ENCODE results near the gene DEFB114. TPM values are rescaled to one million over a fixed set of nuclear protein-coding genes. Genes with fewer than 3 reads are reported as not detected.
"Not testable (repeated sequence)": the region's sequence is repeated elsewhere in the genome, so short reads cannot be mapped to it uniquely, and the experiment has no call there.

DEFB114 gene
- not detected for total RNA-seq
- long read RNA-seq = 0 reads

- no peak for DNase-seq (ENCODE audit: low spot score)
Observed at GRCh38 chr6:49964064-49964463, at the start of gene DEFB114. Gene DEFB114 (minus strand): TSS chr6:49964164. CDS start chr6:49964105, 59 bp downstream.

DNA sequence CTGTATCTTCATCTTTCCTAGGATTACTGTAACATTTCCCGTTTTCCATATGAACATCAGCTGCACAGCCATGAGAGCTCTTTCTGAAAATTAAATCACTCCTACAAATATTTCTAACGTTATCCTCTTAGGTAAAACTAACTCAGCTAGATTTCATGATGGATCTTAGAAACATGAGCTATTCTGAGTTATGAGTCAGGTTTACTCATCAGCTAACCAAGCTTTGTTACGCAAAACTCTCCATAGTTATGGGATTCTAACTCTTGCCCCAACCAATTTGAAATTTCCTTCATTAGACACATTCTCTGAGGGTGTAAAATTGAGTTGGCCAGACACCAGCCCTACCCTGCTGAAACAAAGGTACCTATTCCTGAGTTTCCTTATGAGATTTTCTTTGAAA lies 43.9 kb upstream of the DEFB114 start:
- no peak for DNase-seq (ENCODE audit: low spot score)

DNA sequence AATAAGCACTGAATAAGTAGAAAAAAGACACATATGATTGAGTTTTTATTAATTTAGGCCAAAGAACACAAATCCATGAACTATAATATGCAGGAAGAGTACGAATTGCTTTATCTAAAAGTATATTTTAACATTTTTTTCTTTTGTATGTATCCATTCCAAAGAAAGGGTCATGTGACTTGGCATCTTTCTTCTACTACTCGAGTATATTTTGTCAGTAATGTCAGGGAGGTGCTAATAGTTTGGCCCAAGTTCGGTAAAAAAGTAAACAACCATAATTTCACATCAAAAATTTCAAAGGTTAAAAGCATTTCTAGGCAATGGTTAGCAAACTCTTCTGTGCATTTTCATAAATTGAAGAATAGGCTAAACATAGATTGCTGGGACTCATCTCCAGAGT lies 39.2 kb upstream of the DEFB114 start:
- no peak for DNase-seq (ENCODE audit: low spot score)

GRCh38 chr6:49995278-49995677 lies 31.3 kb upstream of the DEFB114 start:
- no peak for DNase-seq (ENCODE audit: low spot score)

DNA sequence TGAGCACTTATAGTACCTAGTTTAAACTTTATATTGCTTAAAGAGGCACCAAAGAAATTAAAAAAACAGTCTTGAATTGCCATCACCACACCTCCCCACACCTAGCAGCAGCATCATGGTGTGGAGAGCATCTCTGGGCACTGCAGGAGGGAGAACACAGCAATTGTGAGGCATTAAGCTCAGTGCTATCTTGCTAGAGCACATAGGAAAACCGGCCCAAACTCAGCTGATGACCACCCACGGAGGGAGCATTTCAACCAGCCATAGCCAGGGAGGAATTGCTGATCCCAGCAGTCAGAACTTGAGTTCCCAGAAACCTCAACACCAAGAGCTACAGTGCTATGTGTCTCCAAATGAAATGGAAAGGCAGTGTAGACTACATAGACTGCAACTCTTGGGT lies 24.9 kb upstream of the DEFB114 start:
- no peak for DNase-seq (ENCODE audit: low spot score)

GRCh38 chr6:49987749-49988148 lies 23.8 kb upstream of the DEFB114 start:
- no peak for DNase-seq (ENCODE audit: low spot score)

GRCh38 chr6:49986551-49986950 lies 22.6 kb upstream of the DEFB114 start:
- DNase-seq (ENCODE audit: low spot score) = no peak

DNA sequence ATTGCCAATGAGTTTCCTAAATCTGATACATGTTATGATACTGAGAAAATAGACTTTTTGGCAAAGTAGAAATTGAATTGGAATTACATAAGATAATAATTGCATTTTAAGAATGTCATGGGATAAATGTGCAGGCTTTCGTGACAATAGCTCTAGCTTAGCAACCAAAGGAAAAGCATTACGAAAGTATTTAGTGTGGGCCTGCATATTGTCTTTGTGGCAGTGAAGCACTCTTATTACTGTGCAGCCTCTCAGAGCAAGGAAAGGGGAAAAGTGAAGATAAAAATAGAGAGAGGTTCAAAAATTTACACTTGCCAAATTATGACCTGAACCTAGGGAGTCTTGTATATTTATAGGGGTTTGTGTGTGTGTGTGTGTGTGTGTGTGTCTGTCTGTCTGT lies 18.1 kb upstream of the DEFB114 start:
- no peak for DNase-seq (ENCODE audit: low spot score)

- DNase-seq (ENCODE audit: low spot score) = no peak
Observed at GRCh38 chr6:49980898-49981297, 16.9 kb upstream of the DEFB114 start.

- no peak for DNase-seq (ENCODE audit: low spot score)
Observed at GRCh38 chr6:49979584-49979983, 15.6 kb upstream of the DEFB114 start.

- no peak for DNase-seq (ENCODE audit: low spot score)
Observed at GRCh38 chr6:49978332-49979226, 14.6 kb upstream of the DEFB114 start.

GRCh38 chr6:49969605-49970004 lies 5.6 kb upstream of the DEFB114 start, which contains the start of gene DEFB113:
Gene DEFB113 (minus strand): TSS chr6:49969625. CDS start chr6:49969625, 0 bp downstream.
- DNase-seq (ENCODE audit: low spot score) = no peak

GRCh38 chr6:49966823-49967222 lies 2.9 kb upstream of the DEFB114 start:
- DNase-seq (ENCODE audit: low spot score) = no peak

DNA sequence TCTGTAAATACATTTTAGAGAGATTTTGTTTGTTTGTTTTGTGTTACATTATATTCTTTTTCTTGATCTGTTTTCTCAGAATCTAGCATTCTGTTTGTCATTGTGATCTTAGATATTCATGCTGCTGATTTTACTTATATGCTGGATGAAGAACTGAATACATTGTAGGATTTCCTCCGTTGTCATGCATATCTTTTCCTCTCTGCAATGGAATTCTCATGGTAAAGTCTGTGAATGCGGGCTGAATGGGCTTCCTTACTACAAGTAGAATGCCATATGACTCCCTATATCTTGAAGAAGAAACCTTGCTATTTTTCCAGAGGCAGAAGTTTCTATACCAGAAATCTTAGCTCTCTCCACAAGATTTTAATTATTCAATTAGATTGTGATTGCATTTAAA lies 2.4 kb upstream of the DEFB114 start:
- DNase-seq (ENCODE audit: low spot score) = no peak

DNA sequence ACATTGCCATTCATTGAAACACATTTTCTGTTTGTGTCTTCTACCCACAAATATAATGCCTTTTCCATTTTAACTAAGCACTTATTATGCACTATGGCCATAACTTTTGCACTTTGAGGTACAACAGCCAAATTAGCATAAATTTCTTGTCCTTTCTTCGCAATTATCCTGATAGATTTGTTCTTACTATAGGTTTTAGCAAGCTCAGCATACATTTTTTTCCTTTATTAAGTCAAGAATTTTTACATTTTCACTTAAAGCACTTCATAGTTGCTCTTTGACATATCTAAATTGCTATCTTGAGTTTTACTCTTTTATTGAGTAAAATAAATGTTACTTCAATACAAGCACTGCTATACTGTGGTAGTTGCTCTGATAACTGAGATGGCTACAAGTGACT lies 5.8 kb downstream of the DEFB114 start:
- DNase-seq (ENCODE audit: low spot score) = no peak

- no peak for DNase-seq (ENCODE audit: low spot score)
Observed at GRCh38 chr6:49955847-49956246, 8.1 kb downstream of the DEFB114 start.

DNA sequence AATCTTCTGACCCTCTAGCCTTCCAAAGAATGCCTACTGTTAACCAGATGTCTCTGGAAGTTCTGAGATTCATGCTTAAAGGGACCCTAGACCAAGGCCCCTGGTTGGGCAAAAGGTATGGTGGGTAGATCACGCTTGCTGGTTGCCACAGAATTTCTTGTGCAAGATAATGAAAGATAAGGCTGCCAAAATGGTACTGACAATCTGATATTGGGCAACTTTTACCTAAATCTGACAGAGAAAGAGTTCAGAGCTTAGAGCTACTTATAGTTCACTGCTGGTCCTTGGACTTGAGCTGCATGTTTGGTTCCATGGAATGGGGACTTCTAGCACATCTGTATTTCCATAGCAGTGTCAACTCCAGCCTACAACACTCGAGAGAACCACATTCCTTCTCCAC lies 12.0 kb downstream of the DEFB114 start:
- DNase-seq (ENCODE audit: low spot score) = no peak

DNA sequence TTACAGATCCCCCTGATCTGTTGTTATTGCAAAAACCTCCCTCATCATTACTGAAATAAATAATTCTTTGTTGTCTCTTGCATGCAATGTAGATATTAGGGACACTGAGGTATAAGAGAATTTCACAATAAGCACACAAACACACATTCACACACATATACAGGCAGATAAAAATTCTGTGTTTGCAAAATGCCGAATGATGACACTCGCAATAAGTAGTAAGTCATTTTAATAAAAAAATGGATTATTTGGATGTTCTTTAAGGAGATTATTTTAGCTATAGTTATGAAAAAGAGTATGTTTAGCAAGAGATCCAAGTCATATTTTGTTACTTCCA lies 13.6 kb downstream of the DEFB114 start:
- DNase-seq (ENCODE audit: low spot score) = no peak

DNA sequence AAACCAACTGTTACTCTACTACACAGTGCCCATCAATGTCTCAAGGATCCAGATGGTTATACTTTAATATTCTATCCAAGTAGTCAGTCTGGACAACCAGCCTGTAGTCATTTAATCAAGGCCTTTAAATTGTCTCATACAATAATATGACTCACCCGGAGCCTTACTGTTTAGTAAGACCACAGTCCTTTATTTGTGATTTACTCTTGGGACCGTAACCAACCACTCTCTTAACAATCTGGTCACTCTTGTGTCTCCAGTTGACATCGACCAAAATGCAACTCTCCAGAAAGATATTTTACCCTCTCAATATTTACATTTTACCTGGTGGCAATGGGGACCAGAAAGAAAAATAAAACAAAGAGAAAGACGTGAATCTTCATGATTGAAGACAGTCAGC lies 14.9 kb downstream of the DEFB114 start:
- no peak for DNase-seq (ENCODE audit: low spot score)

DNA sequence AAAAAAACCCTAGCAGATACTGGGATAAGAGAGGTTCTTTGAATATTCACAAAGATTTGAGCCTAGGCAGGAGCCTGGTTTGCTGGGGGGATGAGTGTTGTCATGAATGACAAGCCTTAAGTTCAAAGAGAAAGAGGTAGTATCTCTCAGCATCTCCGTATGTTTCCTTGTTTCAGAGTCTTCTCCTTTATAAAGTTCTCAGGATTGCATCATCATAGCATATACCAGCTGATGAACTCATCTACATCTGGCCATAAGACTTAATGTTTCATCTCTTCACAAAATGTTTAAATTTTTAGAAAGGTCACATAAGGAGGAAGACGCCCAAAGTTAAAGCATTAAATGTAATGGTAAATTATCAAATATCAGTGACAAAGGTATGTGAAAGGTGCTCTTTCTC lies 17.1 kb downstream of the DEFB114 start:
- DNase-seq (ENCODE audit: low spot score) = no peak

DNA sequence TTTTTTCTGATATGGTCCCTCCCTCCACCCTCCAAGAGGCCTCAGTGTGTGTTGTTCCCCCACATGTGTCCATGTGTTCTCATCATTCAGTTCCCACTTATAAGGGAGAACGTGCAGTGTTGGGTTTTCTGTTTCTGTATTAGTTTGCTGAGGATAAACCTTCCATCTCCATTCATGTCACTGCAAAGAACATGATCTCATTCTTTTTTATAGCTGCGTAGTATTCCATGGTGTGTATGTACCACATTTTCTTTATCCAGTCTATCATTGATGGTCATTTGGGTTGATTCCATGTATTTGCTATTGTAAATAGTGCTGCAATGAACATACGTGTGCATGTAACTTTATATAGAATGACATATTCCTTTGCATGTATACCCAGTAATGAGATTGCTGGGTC lies 19.9 kb downstream of the DEFB114 start:
- not testable (repeated sequence) for DNase-seq (ENCODE audit: low spot score)

GRCh38 chr6:49939993-49940498 lies 23.9 kb downstream of the DEFB114 start:
- no peak for DNase-seq (ENCODE audit: low spot score)

- DNase-seq (ENCODE audit: low spot score) = no peak
Observed at GRCh38 chr6:49937811-49938210, 26.2 kb downstream of the DEFB114 start.

Data from mesenteric fat pad (tissue), 1 donor.